Neuron (in vitro differentiated cells): ENCODE results near the gene TRIM47.

Source experiments
- H2AFZ ChIP-seq: one replicate; pipeline ENCODE4 v1.6.1; 2013; ENCODE audit warnings: low read depth, mild to moderate bottlenecking, inconsistent platforms, low read length, moderate library complexity
- H3K27me3 ChIP-seq: one replicate; pipeline ENCODE4 v1.6.1; 2013; ENCODE audit warnings: low read length; ENCODE audit not compliant: insufficient read depth
- H3K36me3 ChIP-seq: one replicate; pipeline ENCODE4 v1.6.1; 2013; ENCODE audit warnings: low read length; ENCODE audit not compliant: insufficient read depth
- H3K4me1 ChIP-seq: one replicate; pipeline ENCODE4 v1.6.1; 2013; ENCODE audit warnings: low read length; ENCODE audit not compliant: insufficient read depth
- H3K4me3 ChIP-seq: 2 replicates; pipeline ENCODE4 v1.5.1; 2013; ENCODE audit warnings: mild to moderate bottlenecking, low read length, moderate library complexity
- H3K9me3 ChIP-seq: one replicate; pipeline ENCODE4 v1.6.1; 2013; ENCODE audit warnings: low read length

The TRIM47 gene

DNA sequence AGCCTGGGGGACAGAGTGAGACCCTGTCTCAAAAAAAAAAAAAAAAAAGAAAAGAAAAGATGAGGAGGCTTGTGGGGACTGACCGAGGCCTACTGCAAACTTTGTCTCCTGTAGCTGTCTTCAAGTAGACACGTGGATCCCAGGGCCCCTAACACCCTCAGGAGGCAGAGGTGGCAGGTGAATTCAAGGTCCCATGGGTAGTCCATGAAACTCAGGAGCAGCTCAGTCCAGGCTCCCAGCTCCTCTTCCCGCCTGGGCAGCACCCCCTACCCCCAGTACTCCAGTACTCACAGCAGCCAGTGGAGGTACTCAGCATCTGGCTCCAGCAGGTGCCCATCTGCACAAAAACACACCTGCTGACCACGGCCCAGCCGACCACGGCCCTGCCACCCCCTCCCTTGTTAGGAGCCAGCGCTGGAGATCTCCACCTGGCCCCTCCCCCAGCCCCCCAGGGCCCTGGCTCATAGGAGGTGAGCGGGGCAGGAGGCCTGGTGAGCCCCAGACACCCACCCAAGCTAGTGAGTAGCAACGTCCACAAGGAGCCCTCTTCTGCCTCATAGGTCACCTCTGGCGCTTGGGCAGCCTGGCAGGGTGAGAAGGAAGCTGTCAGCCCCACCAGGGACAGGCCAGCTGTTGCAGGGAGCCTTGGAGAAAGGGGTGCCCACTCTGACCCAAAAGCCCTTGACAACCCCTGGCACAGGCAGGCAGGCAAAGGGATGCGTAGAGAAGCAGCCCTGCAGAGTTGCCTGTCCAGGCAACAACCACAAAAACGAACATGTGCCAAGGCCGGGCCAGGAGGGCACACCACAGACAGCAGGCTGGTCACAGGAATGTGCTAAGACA lies 22.5 kb upstream of the TRIM47 start:
- Histone ChIP-seq H3K4me1 (peaks cover 2% of the 10 kb centered on the region), H3K36me3 (peaks cover 41% of the 10 kb centered on the region), H3K27me3 (no peaks in the 10 kb centered on the region), H2AFZ (no peak overlapping the region), H3K9me3 (no peaks in the 10 kb centered on the region), H3K4me3 (no peak overlapping the region)

DNA sequence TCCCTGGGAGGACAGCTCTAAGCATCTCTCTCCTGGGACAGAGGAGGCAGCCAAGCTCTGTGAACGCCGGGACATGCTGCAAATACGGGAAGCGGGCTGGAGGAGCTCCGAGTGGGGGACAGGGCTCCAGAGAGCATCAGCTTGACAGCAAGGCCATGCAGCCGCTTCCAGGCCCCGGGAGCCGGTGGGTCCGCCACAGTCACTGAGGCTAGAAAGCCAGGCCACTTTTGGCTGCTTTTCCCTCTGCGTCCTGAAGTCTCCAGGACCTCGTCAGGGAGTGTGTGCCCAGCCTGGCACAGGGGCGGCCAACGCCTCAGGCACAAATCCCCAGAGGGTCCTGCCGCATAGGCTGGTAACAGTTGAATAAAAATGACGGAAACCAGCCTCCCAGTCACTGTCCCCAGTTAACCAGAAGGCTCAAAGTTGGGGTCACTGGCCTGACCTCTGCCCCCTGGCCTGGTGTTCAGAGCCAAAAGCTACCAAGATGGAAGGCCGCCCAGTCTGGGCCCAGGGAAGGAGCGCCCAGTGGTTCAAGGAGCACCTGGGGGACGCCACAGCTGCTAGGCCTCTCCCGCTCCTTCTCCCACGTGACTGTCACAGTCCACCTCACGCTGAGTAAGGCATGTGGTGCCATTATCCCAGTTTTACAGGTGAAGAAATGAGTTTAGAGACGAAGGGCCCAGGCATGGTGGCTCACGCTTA lies 21.5 kb upstream of the TRIM47 start:
- no peak overlapping the region for H3K4me3 ChIP-seq
- H3K9me3 ChIP-seq: no peaks in the 10 kb centered on the region
- peaks cover 41% of the 10 kb centered on the region for H3K36me3 ChIP-seq
- H3K4me1 ChIP-seq: peaks cover 6% of the 10 kb centered on the region
- no peak overlapping the region for H2AFZ ChIP-seq
- H3K27me3 ChIP-seq: no peaks in the 10 kb centered on the region

- H3K4me1 ChIP-seq: peaks cover 6% of the 10 kb centered on the region
- H3K27me3 ChIP-seq: no peaks in the 10 kb centered on the region
- no peak overlapping the region for H2AFZ ChIP-seq
- no peaks in the 10 kb centered on the region for H3K9me3 ChIP-seq
- peaks cover 41% of the 10 kb centered on the region for H3K36me3 ChIP-seq
- no peak overlapping the region for H3K4me3 ChIP-seq
Measured at GRCh38 chr17:75899353-75899752, 21.0 kb upstream of the TRIM47 start.

- H2AFZ ChIP-seq: no peak overlapping the region
- no peaks in the 10 kb centered on the region for H3K9me3 ChIP-seq
- no peaks in the 10 kb centered on the region for H3K27me3 ChIP-seq
- peaks cover 41% of the 10 kb centered on the region for H3K36me3 ChIP-seq
- H3K4me3 ChIP-seq: no peak overlapping the region
- H3K4me1 ChIP-seq: peaks cover 4% of the 10 kb centered on the region
Measured at GRCh38 chr17:75898791-75899190, 20.4 kb upstream of the TRIM47 start.

GRCh38 chr17:75898065-75898464 lies 19.7 kb upstream of the TRIM47 start:
- Histone ChIP-seq H3K4me3 (no peak overlapping the region), H3K36me3 (peaks cover 41% of the 10 kb centered on the region), H3K9me3 (no peaks in the 10 kb centered on the region), H2AFZ (no peak overlapping the region), H3K4me1 (peaks cover 4% of the 10 kb centered on the region), H3K27me3 (no peaks in the 10 kb centered on the region)

- Histone ChIP-seq H3K27me3 (no peaks in the 10 kb centered on the region), H2AFZ (no peak overlapping the region), H3K9me3 (no peaks in the 10 kb centered on the region), H3K36me3 (peaks cover 38% of the 10 kb centered on the region), H3K4me1 (peaks cover 4% of the 10 kb centered on the region), H3K4me3 (no peak overlapping the region)
Measured at GRCh38 chr17:75897160-75898019, 19.0 kb upstream of the TRIM47 start.

- no peaks in the 10 kb centered on the region for H3K27me3 ChIP-seq
- H2AFZ ChIP-seq: peak within 1 kb of the TSS; percentile 44
- peaks cover 4% of the 10 kb centered on the region for H3K4me1 ChIP-seq
- peak within 1 kb of the TSS; percentile 58 for H3K4me3 ChIP-seq
- H3K9me3 ChIP-seq: no peaks in the 10 kb centered on the region
- peaks cover 33% of the 10 kb centered on the region for H3K36me3 ChIP-seq
Measured at GRCh38 chr17:75896415-75897159, 18.2 kb upstream of the TRIM47 start, which contains the start of gene TRIM65. TSS of gene TRIM65 (minus strand) at chr17:75896951. CDS start at chr17:75896937, 14 bp downstream.

DNA sequence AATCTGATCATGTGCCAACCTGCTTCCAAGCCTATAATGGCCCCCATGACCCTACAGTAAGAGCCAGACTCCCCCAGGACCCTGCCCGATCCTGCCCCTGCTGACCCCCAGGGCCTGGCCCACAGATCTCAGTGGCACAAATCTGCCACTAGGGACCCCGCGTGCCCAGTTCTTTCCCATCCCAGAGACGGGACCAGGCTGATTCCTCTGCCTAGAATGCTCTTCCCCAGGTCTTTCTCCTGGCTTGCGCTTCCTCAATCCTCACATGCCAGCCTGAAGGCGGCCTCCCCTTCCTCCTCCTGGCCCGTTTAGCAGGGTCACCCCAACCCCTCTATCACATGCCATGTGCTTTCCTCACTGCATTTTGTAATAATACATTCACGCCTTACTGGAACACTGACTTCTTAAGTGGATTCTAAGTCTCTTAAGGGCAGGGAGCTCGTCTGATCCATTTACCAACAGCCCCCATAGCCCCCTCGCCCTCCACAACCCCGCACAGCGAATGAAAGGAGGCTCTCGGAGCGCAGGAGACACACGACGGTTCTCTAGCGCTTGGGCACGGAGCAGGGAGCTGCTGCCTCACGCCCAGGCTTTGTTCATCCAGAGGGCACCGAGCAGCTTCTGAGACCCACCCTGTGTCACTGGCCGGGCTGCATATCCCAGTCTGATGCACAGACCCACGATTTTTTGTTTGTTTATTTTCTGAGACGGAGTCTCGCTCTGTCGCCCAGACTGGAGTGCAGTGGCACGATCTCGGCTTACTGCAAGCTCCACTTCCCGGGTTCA lies 17.2 kb upstream of the TRIM47 start:
- Histone ChIP-seq H3K4me1 (peaks cover 4% of the 10 kb centered on the region), H3K9me3 (no peaks in the 10 kb centered on the region), H3K27me3 (no peaks in the 10 kb centered on the region), H3K36me3 (peaks cover 25% of the 10 kb centered on the region), H2AFZ (no peak overlapping the region), H3K4me3 (no peak overlapping the region)

GRCh38 chr17:75894049-75894733 lies 15.8 kb upstream of the TRIM47 start:
- Histone ChIP-seq H3K36me3 (peaks cover 17% of the 10 kb centered on the region), H3K4me3 (no peak overlapping the region), H3K27me3 (no peaks in the 10 kb centered on the region), H2AFZ (no peak overlapping the region), H3K9me3 (no peaks in the 10 kb centered on the region), H3K4me1 (peaks cover 4% of the 10 kb centered on the region)

- H3K9me3 ChIP-seq: no peaks in the 10 kb centered on the region
- peaks cover 4% of the 10 kb centered on the region for H3K4me1 ChIP-seq
- H3K36me3 ChIP-seq: peaks cover 10% of the 10 kb centered on the region
- H3K4me3 ChIP-seq: no peak overlapping the region
- H3K27me3 ChIP-seq: no peaks in the 10 kb centered on the region
- H2AFZ ChIP-seq: no peak overlapping the region
Measured at GRCh38 chr17:75893305-75894048, 15.1 kb upstream of the TRIM47 start.
